HepG2 (cell line): ENCODE measurements around the gene SLCO2B1. TPM values are rescaled to one million over a fixed set of nuclear protein-coding genes. Genes with fewer than 3 reads are reported as not detected.

Experiments used
- AGO2 ChIP-seq: fragments of 200-400 bp; formaldehyde crosslinking; optimal IDR thresholded peaks from 2 replicates; pipeline ENCODE3; 2017; ENCODE audit warnings: mild to moderate bottlenecking, low read depth, low read length, moderate library complexity
- CHD4 ChIP-seq: fragments of 200-600 bp; sonication (generic); IDR thresholded peaks from 2 replicates; pipeline ENCODE4 v1.7.0; 2017; ENCODE audit warnings: mild to moderate bottlenecking, low read length, borderline replicate concordance
- CREB1 ChIP-seq, 2 experiments: fragments of 450-650 bp in 1 of 2; IDR thresholded peaks; 2 replicates each; pipeline ENCODE4 v1.6.1; 2016 to 2017; ENCODE audit warnings: control low read depth in 1 of 2, mild to moderate bottlenecking in 1 of 2, missing compliant biosample characterization in 1 of 2, missing genetic modification characterization in 1 of 2
- EP300 ChIP-seq, 3 experiments: sonication (generic) in 1 of 3; formaldehyde crosslinking in 1 of 3; IDR thresholded peaks; 2 replicates each; pipeline versions ENCODE4 v1.5.1 to v1.6.1; 2011 to 2020; ENCODE audit warnings: low read depth in 2 of 3, low read length in 2 of 3, borderline replicate concordance in 1 of 3, improper control_type of control experiment in 1 of 3, mild to moderate bottlenecking in 1 of 3, missing genetic modification reagents in 1 of 3, moderate library complexity in 1 of 3
- FOXC1 ChIP-seq: sonication (generic); formaldehyde crosslinking; IDR thresholded peaks from 2 replicates; pipeline ENCODE4 v1.8.0; 2022; ENCODE audit warnings: mild to moderate bottlenecking, missing genetic modification reagents, borderline replicate concordance
- HNF4A ChIP-seq: sonication (generic); formaldehyde crosslinking; IDR thresholded peaks from 2 replicates; pipeline ENCODE4 v1.4.0; 2020; ENCODE audit warnings: missing genetic modification reagents
- KDM5B ChIP-seq: sonication (generic); formaldehyde crosslinking; IDR thresholded peaks from 2 replicates; pipeline ENCODE4 v1.4.0; 2020; ENCODE audit warnings: missing genetic modification reagents, mild to moderate bottlenecking, borderline replicate concordance
- KLF6 ChIP-seq: IDR thresholded peaks from 2 replicates; pipeline ENCODE4 v1.8.0; 2016; ENCODE audit warnings: missing biosample characterization, missing genetic modification reagents
- MAFF ChIP-seq: IDR thresholded peaks from 2 replicates; pipeline ENCODE4 v1.6.1; 2011; ENCODE audit warnings: low read depth, low read length, improper control_type of control experiment
- MEIS2 ChIP-seq: sonication (generic); formaldehyde crosslinking; IDR thresholded peaks from 2 replicates; pipeline ENCODE4 v1.9.0; 2021; ENCODE audit warnings: mild to moderate bottlenecking, missing genetic modification reagents
- MNT ChIP-seq: fragments of 450-650 bp; IDR thresholded peaks from 2 replicates; pipeline ENCODE4 v1.6.1; 2016
- NR0B2 ChIP-seq: sonication (generic); formaldehyde crosslinking; IDR thresholded peaks from 2 replicates; pipeline ENCODE4 v1.4.0; 2020; ENCODE audit warnings: mild to moderate bottlenecking, missing genetic modification reagents
- POLR2G ChIP-seq: fragments of 200-400 bp; formaldehyde crosslinking; IDR thresholded peaks from 2 replicates; pipeline ENCODE4 v1.6.1; 2018; ENCODE audit warnings: mild to moderate bottlenecking, low read depth, low read length, moderate library complexity
- RAD51 ChIP-seq: fragments of 450-650 bp; IDR thresholded peaks from 2 replicates; pipeline ENCODE4 v1.6.1; 2016; ENCODE audit warnings: borderline replicate concordance
- RCOR2 ChIP-seq: IDR thresholded peaks from 2 replicates; pipeline ENCODE4 v1.6.1; 2016; ENCODE audit warnings: missing biosample characterization, missing genetic modification reagents
- SP140L ChIP-seq: sonication (generic); formaldehyde crosslinking; IDR thresholded peaks from 2 replicates; pipeline ENCODE4 v1.4.0; 2020; ENCODE audit warnings: missing genetic modification reagents, borderline replicate concordance
- TFDP1 ChIP-seq: IDR thresholded peaks from 2 replicates; pipeline ENCODE4 v1.6.1; 2016; ENCODE audit warnings: missing compliant biosample characterization, missing genetic modification reagents, borderline replicate concordance
- ZNF10 ChIP-seq: sonication (generic); formaldehyde crosslinking; IDR thresholded peaks from 2 replicates; pipeline ENCODE4 v1.4.0; 2020; ENCODE audit warnings: mild to moderate bottlenecking, low read depth, missing genetic modification reagents, borderline replicate concordance
- ZNF207 ChIP-seq: fragments of 450-650 bp; IDR thresholded peaks from 2 replicates; pipeline ENCODE4 v1.6.1; 2016; ENCODE audit warnings: antibody characterized with exemption, borderline replicate concordance
- ZNF510 ChIP-seq: sonication (generic); formaldehyde crosslinking; IDR thresholded peaks from 2 replicates; pipeline ENCODE4 v1.4.0; 2020; ENCODE audit warnings: low read depth, mild to moderate bottlenecking, missing genetic modification reagents
- ZNF605 ChIP-seq: sonication (generic); formaldehyde crosslinking; IDR thresholded peaks from 2 replicates; pipeline ENCODE4 v1.8.0; 2022; ENCODE audit warnings: mild to moderate bottlenecking, missing genetic modification reagents
- ZNF639 ChIP-seq: conservative IDR thresholded peaks from 2 replicates; pipeline ENCODE4 v1.6.1; 2018; ENCODE audit warnings: missing genetic modification reagents
- ZNF703 ChIP-seq: sonication (generic); formaldehyde crosslinking; IDR thresholded peaks from 2 replicates; pipeline ENCODE4 v1.5.1; 2020; ENCODE audit warnings: missing genetic modification reagents, mild to moderate bottlenecking, moderate library complexity, borderline replicate concordance
- ZNF841 ChIP-seq: sonication (generic); formaldehyde crosslinking; IDR thresholded peaks from 2 replicates; pipeline ENCODE4 v1.8.1; 2023; ENCODE audit warnings: missing genetic modification reagents, borderline replicate concordance
- polyA plus RNA-seq, 8 experiments: library from polyadenylated mRNA; depleted of rRNA in 3 of 8; stranded (reverse) in 7 of 8; unstranded in 1 of 8; fragments of >200 nt; fragmentation: Illumina TruSeq in 4 of 8; extraction: Trizol in 4 of 8; gene quantifications; 2 replicates each; pipeline versions ENCODE4 v1.2.1 to v1.2.3, GENCODE V29; 2011 to 2016; ENCODE audit warnings: low read depth in 4 of 8, missing spikeins in 1 of 8, mixed read lengths in 1 of 8; ENCODE audit not compliant: insufficient read depth in 1 of 8
- total RNA-seq, 5 experiments: library from RNA; depleted of rRNA; stranded (reverse); fragments of >200 nt; fragmentation: Illumina TruSeq; extraction: Trizol; gene quantifications; 2 replicates each; pipeline ENCODE4 v1.2.3, GENCODE V29; 2016; ENCODE audit warnings: low read depth in 1 of 5

The SLCO2B1 gene
- total and polyA plus RNA-seq, 2 of the 13 experiments (the other 11 are each of a cell fraction or from before 2014, with no cell fraction given), result 15.3 to 19.8 TPM

GRCh38 chr11:75152651-75153427, 1.9 kb downstream of the SLCO2B1 start (continued):
- TF ChIP-seq EP300 (IDR thresholded peaks at IDR 0.05; ENCODE audit: low read depth in 2 of 2, low read length in 2 of 2), result peak in 1 of 2 experiments; percentile 32; a peak in 1 of 4 replicates
- no peak for TF ChIP-seq EP300 (CRISPR knock-in tag; IDR thresholded peaks at IDR 0.05; ENCODE audit: borderline replicate concordance)
- TF ChIP-seq HNF4A (CRISPR knock-in tag), result peak; percentile 29; the same call in 1 of the 2 replicates
- no peak for TF ChIP-seq RAD51
- no peak for TF ChIP-seq KLF6
- no peak for TF ChIP-seq POLR2G
- no peak for TF ChIP-seq ZNF207
- TF ChIP-seq SP140L (CRISPR knock-in tag), result no peak
- peak; percentile 40 for TF ChIP-seq AGO2
- TF ChIP-seq ZNF639, result no peak
- peak; percentile 14; the same call in 1 of the 2 replicates for TF ChIP-seq RCOR2 (CRISPR knock-in tag)
- no peak for TF ChIP-seq CHD4
- no peak for TF ChIP-seq ZNF841 (CRISPR knock-in tag)
- TF ChIP-seq KDM5B (CRISPR knock-in tag), result peak; percentile 30; the same call in 1 of the 2 replicates
- no peak for TF ChIP-seq MEIS2 (CRISPR knock-in tag)
- no peak for TF ChIP-seq ZNF703 (CRISPR knock-in tag)
- peak; percentile 55; the same call in 1 of the 2 replicates for TF ChIP-seq ZNF605 (CRISPR knock-in tag)
- 0 out of 2 replicates have a peak, but pooled peaks have one; percentile 6 for TF ChIP-seq MAFF
- TF ChIP-seq ZNF510, result no peak
- TF ChIP-seq MNT, result no peak
- TF ChIP-seq FOXC1 (CRISPR knock-in tag), result no peak
- TF ChIP-seq NR0B2 (CRISPR knock-in tag), result 0 out of 2 replicates have a peak, but pooled peaks have one; percentile 42
- no peak for TF ChIP-seq ZNF10 (CRISPR knock-in tag)
- no peak for TF ChIP-seq TFDP1 (CRISPR knock-in tag)
- TF ChIP-seq CREB1 (IDR thresholded peaks at IDR 0.05), result no peak
- TF ChIP-seq CREB1 (CRISPR knock-in tag; IDR thresholded peaks at IDR 0.05), result no peak
